Ishikawa (cell line): ENCODE data around the gene KIF16B.

ENCODE experiments used
- CREB1 ChIP-seq: IDR thresholded peaks from 2 replicates; pipeline ENCODE4 v1.6.1; 2012; ENCODE audit warnings: low read depth
- RAD21 ChIP-seq: IDR thresholded peaks from 2 replicates; pipeline ENCODE4 v1.6.1; 2012; ENCODE audit warnings: low read depth
- REST ChIP-seq: IDR thresholded peaks from 2 replicates; pipeline ENCODE4 v1.6.1; 2012; ENCODE audit warnings: low read depth, mild to moderate bottlenecking

GRCh38 chr20:16286601-16287000 lies 286.6 kb downstream of the KIF16B start:
- TF ChIP-seq REST: no peak
- no peak for TF ChIP-seq CREB1
- no peak for TF ChIP-seq RAD21
